Liver (tissue), 3 donors: ENCODE results near the gene ABCC8.

Source experiments
- EGR1 ChIP-seq, 2 donors: IDR thresholded peaks; 2 replicates each; pipeline ENCODE4 v1.6.1; 2016 to 2018; ENCODE audit warnings: antibody characterized with exemption in 2 of 2, low read depth in 2 of 2
- RAD21 ChIP-seq, 2 donors: IDR thresholded peaks; 2 replicates each; pipeline ENCODE4 v1.6.1; 2016; ENCODE audit warnings: antibody characterized with exemption in 2 of 2, mild to moderate bottlenecking in 2 of 2
- TAF1 ChIP-seq: conservative IDR thresholded peaks from 2 replicates; pipeline ENCODE4 v1.6.1; 2016; ENCODE audit warnings: antibody characterized with exemption, mild to moderate bottlenecking
- TF ChIP-seq, protein P1 (sequence below): fragments of 150-350 bp; IDR thresholded peaks from 2 replicates; pipeline ENCODE4 v1.5.1; 2017; ENCODE audit warnings: improper control_type of control experiment, low read depth, low read length; ENCODE audit not compliant: missing input control
- TF ChIP-seq, protein P2 (sequence below): IDR thresholded peaks from 2 replicates; pipeline ENCODE4 v1.6.1; 2016; ENCODE audit warnings: antibody characterized with exemption
- TF ChIP-seq, protein P3 (sequence below): IDR thresholded peaks from 2 replicates; pipeline ENCODE4 v1.6.1; 2016; ENCODE audit warnings: antibody characterized with exemption, mild to moderate bottlenecking
- donor health status: healthy.
- donor health status: healthy.

DNA sequence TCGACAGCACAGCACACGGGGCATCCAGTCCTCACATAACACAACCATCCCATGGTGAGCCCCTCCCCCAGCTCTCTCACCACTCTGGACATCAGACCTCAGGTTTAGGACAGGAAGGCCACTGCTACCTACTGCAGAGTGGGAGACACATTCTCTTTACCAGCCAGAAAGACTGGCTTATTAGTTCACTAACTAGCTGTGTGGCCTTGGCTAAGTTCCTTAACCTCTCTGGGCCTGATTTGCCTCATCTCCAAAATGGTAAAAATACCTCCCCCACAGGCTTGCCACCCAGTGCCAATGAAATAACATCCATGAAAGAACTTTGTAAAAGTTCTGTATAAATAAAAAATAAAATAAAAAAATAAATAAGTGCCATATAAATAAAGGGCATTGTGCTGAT, 35.5 kb upstream of the ABCC8 start:
- TF ChIP-seq TAF1 (no peak), RAD21 (IDR thresholded peaks at IDR 0.05) (no peak), EGR1 (IDR thresholded peaks at IDR 0.05; ENCODE audit: low read depth in 2 of 2) (no peak)
- TF ChIP-seq, protein P1, sequence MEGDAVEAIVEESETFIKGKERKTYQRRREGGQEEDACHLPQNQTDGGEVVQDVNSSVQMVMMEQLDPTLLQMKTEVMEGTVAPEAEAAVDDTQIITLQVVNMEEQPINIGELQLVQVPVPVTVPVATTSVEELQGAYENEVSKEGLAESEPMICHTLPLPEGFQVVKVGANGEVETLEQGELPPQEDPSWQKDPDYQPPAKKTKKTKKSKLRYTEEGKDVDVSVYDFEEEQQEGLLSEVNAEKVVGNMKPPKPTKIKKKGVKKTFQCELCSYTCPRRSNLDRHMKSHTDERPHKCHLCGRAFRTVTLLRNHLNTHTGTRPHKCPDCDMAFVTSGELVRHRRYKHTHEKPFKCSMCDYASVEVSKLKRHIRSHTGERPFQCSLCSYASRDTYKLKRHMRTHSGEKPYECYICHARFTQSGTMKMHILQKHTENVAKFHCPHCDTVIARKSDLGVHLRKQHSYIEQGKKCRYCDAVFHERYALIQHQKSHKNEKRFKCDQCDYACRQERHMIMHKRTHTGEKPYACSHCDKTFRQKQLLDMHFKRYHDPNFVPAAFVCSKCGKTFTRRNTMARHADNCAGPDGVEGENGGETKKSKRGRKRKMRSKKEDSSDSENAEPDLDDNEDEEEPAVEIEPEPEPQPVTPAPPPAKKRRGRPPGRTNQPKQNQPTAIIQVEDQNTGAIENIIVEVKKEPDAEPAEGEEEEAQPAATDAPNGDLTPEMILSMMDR, result no peak
- TF ChIP-seq, protein P2, sequence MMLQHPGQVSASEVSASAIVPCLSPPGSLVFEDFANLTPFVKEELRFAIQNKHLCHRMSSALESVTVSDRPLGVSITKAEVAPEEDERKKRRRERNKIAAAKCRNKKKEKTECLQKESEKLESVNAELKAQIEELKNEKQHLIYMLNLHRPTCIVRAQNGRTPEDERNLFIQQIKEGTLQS, result no peak
- TF ChIP-seq, protein P3, sequence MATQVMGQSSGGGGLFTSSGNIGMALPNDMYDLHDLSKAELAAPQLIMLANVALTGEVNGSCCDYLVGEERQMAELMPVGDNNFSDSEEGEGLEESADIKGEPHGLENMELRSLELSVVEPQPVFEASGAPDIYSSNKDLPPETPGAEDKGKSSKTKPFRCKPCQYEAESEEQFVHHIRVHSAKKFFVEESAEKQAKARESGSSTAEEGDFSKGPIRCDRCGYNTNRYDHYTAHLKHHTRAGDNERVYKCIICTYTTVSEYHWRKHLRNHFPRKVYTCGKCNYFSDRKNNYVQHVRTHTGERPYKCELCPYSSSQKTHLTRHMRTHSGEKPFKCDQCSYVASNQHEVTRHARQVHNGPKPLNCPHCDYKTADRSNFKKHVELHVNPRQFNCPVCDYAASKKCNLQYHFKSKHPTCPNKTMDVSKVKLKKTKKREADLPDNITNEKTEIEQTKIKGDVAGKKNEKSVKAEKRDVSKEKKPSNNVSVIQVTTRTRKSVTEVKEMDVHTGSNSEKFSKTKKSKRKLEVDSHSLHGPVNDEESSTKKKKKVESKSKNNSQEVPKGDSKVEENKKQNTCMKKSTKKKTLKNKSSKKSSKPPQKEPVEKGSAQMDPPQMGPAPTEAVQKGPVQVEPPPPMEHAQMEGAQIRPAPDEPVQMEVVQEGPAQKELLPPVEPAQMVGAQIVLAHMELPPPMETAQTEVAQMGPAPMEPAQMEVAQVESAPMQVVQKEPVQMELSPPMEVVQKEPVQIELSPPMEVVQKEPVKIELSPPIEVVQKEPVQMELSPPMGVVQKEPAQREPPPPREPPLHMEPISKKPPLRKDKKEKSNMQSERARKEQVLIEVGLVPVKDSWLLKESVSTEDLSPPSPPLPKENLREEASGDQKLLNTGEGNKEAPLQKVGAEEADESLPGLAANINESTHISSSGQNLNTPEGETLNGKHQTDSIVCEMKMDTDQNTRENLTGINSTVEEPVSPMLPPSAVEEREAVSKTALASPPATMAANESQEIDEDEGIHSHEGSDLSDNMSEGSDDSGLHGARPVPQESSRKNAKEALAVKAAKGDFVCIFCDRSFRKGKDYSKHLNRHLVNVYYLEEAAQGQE, result no peak
